Natural killer cell (primary cell): ENCODE measurements around the gene PRSS33. TPM values are rescaled to one million over a fixed set of nuclear protein-coding genes. Genes with fewer than 3 reads are reported as not detected.

Source experiments
- ATAC-seq, 3 donors: fragments of 150-1000 bp in 2 of 3; fragments of 200-7000 bp in 1 of 3; cut with Tn5 transposase; 1 replicate in 1 of 3; 2 replicates in 2 of 3; pipeline ENCODE4 v1.10.0; 2021; ENCODE audit warnings: mild to moderate bottlenecking in 2 of 3, moderate library complexity in 2 of 3
- DNase-seq, 2 donors: peaks; one replicate each; pipeline versions ENCODE4 v3.0.0 to v3.0.0-alpha.2; 2013 to 2021; ENCODE audit warnings: mixed read lengths in 1 of 2
- H3K27ac ChIP-seq: one replicate; pipeline ENCODE4 v1.5.1; 2013; ENCODE audit warnings: mild to moderate bottlenecking, low read length
- H3K27me3 ChIP-seq: one replicate; pipeline ENCODE4 v1.6.1; 2013; ENCODE audit warnings: low read length; ENCODE audit not compliant: control insufficient read depth, insufficient read depth
- H3K36me3 ChIP-seq: one replicate; pipeline ENCODE4 v1.6.1; 2013; ENCODE audit warnings: low read length; ENCODE audit not compliant: control insufficient read depth, insufficient read depth
- H3K4me1 ChIP-seq: one replicate; pipeline ENCODE4 v1.6.1; 2013; ENCODE audit warnings: low read length; ENCODE audit not compliant: control insufficient read depth, insufficient read depth
- H3K4me3 ChIP-seq: one replicate; pipeline ENCODE4 v1.5.1; 2013; ENCODE audit warnings: low read length
- H3K9me3 ChIP-seq: one replicate; pipeline ENCODE4 v1.6.1; 2013; ENCODE audit warnings: low read length; ENCODE audit not compliant: control insufficient read depth, insufficient read depth
- H3K27ac Mint-ChIP-seq, 2 donors: one replicate each; pipeline ENCODE4 v1.8.0; 2022; ENCODE audit warnings: mild to moderate bottlenecking in 2 of 2, mixed read lengths in 2 of 2, moderate library complexity in 1 of 2
- H3K27me3 Mint-ChIP-seq, 2 donors: one replicate each; pipeline ENCODE4 v1.8.0; 2022; ENCODE audit warnings: low read depth in 2 of 2, mixed read lengths in 2 of 2
- H3K36me3 Mint-ChIP-seq: one replicate; pipeline ENCODE4 v1.8.0; 2022; ENCODE audit warnings: mixed read lengths
- H3K4me1 Mint-ChIP-seq, 2 donors: one replicate each; pipeline ENCODE4 v1.8.0; 2022; ENCODE audit warnings: mixed read lengths in 2 of 2
- H3K4me3 Mint-ChIP-seq: one replicate; pipeline ENCODE4 v1.8.0; 2022; ENCODE audit warnings: mild to moderate bottlenecking, moderate library complexity, mixed read lengths
- H3K9me3 Mint-ChIP-seq, 2 donors: one replicate each; pipeline ENCODE4 v1.8.0; 2022; ENCODE audit warnings: mixed read lengths in 2 of 2
- CTCF ChIP-seq: fragments of 200-600 bp; IDR thresholded peaks from one replicate; pipeline ENCODE4 v1.8.0; 2022; ENCODE audit warnings: antibody characterized with exemption
- WGBS: methylation state at CpG from one replicate; pipeline ENCODE4 v1.1.7; 2013; ENCODE audit warnings: missing lambda C conversion rate; ENCODE audit not compliant: insufficient coverage; 5-methylcytosine and 5-hydroxymethylcytosine counted together
- intact Hi-C: fragments of 100-400 bp; cut with micrococcal nuclease; formaldehyde crosslinking; loops from one replicate; pipeline ENCODE4 v1.14.2; 2022
- total RNA-seq, 4 donors: library from RNA; stranded (reverse); fragments of 120-200 nt in 1 of 4; gene quantifications; one replicate each; pipeline versions ENCODE4 v1.2.3 to v1.2.4, GENCODE V29; 2013 to 2022

PRSS33 gene
- total RNA-seq, 3 donors from 2014 or later (not counting 1 experiment from before 2014, with no cell fraction given) = 0.20 to 0.63 (median 0.54) TPM

- no peak for DNase-seq
- WGBS = 93% methylated on average over 5 of the region's 5 CpGs
- peaks cover 7% of the 10 kb centered on the region for H3K9me3 ChIP-seq
- Mint-ChIP-seq H3K27ac (no peak overlapping the region), H3K36me3 (no peaks in the 10 kb centered on the region), H3K4me1 (peaks cover 20 to 29% of the 10 kb centered on the region in 2 donors), H3K27me3 (peaks cover 0 to 2% of the 10 kb centered on the region in 2 donors), H3K4me3 (peak overlapping the region; percentile 13), H3K9me3 (no peaks in the 10 kb centered on the region)
- no peaks in the 10 kb centered on the region for H3K27me3 ChIP-seq
- H3K27ac ChIP-seq = no peak overlapping the region
- TF ChIP-seq CTCF = no peak
- no peak overlapping the region for H3K4me3 ChIP-seq
- ATAC-seq = no peak
- H3K4me1 ChIP-seq = peaks cover 32% of the 10 kb centered on the region
- no peaks in the 10 kb centered on the region for H3K36me3 ChIP-seq
- intact Hi-C loops = no loop called here
Observed at GRCh38 chr16:2749476-2749875, 37.9 kb downstream of the PRSS33 start.

- no peak for TF ChIP-seq CTCF
- peaks cover 26% of the 10 kb centered on the region for H3K4me1 ChIP-seq
- H3K27me3 Mint-ChIP-seq = peaks cover 0 to 2% of the 10 kb centered on the region in 2 donors
- H3K4me3 ChIP-seq = no peak overlapping the region
- no peaks in the 10 kb centered on the region for H3K36me3 ChIP-seq
- H3K4me1 Mint-ChIP-seq = peaks cover 14 to 23% of the 10 kb centered on the region in 2 donors
- intact Hi-C loops = no loop called here
- no peaks in the 10 kb centered on the region for H3K36me3 Mint-ChIP-seq
- H3K27ac ChIP-seq = no peak overlapping the region
- H3K27ac Mint-ChIP-seq = no peak overlapping the region
- H3K9me3 Mint-ChIP-seq = no peaks in the 10 kb centered on the region
- DNase-seq (no peak), ATAC-seq (no peak)
- no peaks in the 10 kb centered on the region for H3K27me3 ChIP-seq
- H3K9me3 ChIP-seq = peaks cover 7% of the 10 kb centered on the region
- WGBS = over 99% methylated on average over 7 of the region's 7 CpGs
- no peak overlapping the region for H3K4me3 Mint-ChIP-seq
Observed at GRCh38 chr16:2748757-2749455, 38.5 kb downstream of the PRSS33 start.

- ATAC-seq (no peak), DNase-seq (no peak)
- H3K36me3 ChIP-seq = no peaks in the 10 kb centered on the region
- H3K36me3 Mint-ChIP-seq = no peaks in the 10 kb centered on the region
- WGBS = 95% methylated on average over 8 of the region's 9 CpGs
- intact Hi-C loops = no loop called here
- no peaks in the 10 kb centered on the region for H3K9me3 Mint-ChIP-seq
- no peaks in the 10 kb centered on the region for H3K27me3 ChIP-seq
- TF ChIP-seq CTCF = no peak
- H3K27ac Mint-ChIP-seq = no peak overlapping the region
- no peak overlapping the region for H3K27ac ChIP-seq
- peaks cover 4% of the 10 kb centered on the region for H3K4me1 ChIP-seq
- no peaks in the 10 kb centered on the region for H3K9me3 ChIP-seq
- H3K27me3 Mint-ChIP-seq = peaks cover 0 to 2% of the 10 kb centered on the region in 2 donors
- H3K4me1 Mint-ChIP-seq = peaks cover under 1% of the 10 kb centered on the region in 2 donors
- no peak overlapping the region for H3K4me3 ChIP-seq
- H3K4me3 Mint-ChIP-seq = no peak overlapping the region
Observed at GRCh38 chr16:2745961-2746360, 41.4 kb downstream of the PRSS33 start.
